GM21360 (cell line): ENCODE data around the gene MESP1.
A peak's percentile ranks its signal among the peaks of the same experiment; 100 is the strongest.
"Not testable (repeated sequence)": the region's sequence is repeated elsewhere in the genome, so short reads cannot be mapped to it uniquely, and the experiment has no call there.

Experiments
- ATAC-seq: cut with Tn5 transposase; IDR thresholded peaks from one replicate; pipeline ENCODE4 v1.9.1; 2021; ENCODE audit warnings: mild to moderate bottlenecking, moderate library complexity; ENCODE audit not compliant: unreplicated experiment

The MESP1 gene

GRCh38 chr15:89750560-89751542 is at the start of gene MESP1:
TSS of gene MESP1 (minus strand) at chr15:89751249. CDS start at chr15:89751231, 18 bp downstream.
- peak; percentile 92 for ATAC-seq

- ATAC-seq = no peak
Measured at GRCh38 chr15:89799918-89800498, 49.0 kb upstream of the MESP1 start.

DNA sequence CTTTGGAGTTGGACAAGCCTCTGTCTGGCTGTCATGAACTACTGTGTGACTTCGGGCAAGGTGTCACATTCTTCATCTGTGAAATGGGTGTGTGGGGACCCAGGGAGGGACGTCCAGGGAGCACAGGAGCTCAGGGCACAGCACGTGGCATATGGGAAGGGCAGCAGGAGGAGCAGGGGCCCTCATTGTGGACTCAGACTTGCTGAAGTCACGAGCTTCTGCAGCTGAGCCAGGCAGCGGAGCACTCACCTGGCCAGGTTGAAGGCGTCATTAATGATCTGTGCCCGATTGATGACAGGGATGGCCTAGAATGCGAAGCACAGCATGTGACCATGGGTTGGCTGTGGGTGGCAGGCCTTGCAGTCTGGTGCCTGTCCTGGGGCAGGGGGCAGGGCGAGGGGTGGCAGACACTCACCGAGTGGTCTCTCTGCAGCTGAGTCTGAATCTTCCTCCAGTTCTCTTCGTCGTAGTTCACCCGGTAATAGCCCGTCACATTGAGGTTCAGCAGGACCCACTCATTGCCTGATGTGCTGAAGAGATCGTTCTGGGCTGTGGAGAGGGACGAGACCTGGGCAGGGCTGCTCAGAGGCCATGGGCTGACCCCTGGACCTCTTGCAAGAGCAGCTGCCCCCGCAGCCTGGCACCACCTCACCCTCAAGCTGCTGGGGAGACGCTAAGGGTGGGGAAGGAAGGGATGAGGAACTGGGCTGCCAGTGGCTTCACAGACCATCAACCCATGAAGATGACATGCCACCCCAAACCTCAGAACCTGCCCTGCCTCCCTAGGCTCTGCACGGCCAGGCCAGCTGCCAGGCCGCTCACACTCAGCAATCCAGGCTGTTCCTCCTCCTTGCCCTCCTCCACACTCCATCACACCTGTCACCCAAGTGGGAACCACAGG is 48.2 kb upstream of the MESP1 start:
- ATAC-seq = no peak

- no peak for ATAC-seq
Measured at GRCh38 chr15:89797678-89798201, 46.7 kb upstream of the MESP1 start.

GRCh38 chr15:89795996-89796395 is 44.9 kb upstream of the MESP1 start:
- ATAC-seq = no peak

DNA sequence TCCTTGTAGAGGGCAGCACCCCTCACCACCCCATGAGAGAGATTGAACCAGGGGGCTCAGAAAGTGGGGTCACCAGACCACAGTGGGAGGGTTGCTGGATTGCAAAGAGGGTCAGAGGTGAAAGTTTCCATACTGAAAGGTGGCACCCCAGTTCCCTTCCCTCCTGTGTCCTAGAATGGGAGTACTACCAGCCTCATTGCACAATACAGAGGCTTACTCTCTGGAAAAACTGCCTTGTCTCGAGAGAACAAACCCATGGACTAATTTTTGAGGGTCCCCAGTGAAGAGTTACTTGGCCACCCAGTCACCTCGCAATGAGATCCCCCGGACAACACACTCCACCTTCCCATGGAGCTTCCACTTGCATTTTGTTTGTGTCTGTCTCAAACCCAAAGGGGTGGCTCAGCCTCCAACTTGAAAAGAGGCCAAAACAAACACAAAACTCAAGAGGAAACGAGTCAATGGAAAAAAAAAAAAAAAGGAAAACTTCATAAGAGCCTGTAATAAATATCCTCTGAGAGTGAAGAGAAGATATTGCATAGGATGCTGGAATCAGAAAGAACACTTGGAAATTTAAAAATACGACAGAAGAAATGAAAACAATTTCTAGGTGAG is 43.7 kb upstream of the MESP1 start:
- no peak for ATAC-seq

- ATAC-seq = no peak
Measured at GRCh38 chr15:89792106-89792805, 41.2 kb upstream of the MESP1 start.

GRCh38 chr15:89790661-89791060 is 39.6 kb upstream of the MESP1 start:
- no peak for ATAC-seq

- ATAC-seq = no peak
Measured at GRCh38 chr15:89790206-89790605, 39.2 kb upstream of the MESP1 start.

DNA sequence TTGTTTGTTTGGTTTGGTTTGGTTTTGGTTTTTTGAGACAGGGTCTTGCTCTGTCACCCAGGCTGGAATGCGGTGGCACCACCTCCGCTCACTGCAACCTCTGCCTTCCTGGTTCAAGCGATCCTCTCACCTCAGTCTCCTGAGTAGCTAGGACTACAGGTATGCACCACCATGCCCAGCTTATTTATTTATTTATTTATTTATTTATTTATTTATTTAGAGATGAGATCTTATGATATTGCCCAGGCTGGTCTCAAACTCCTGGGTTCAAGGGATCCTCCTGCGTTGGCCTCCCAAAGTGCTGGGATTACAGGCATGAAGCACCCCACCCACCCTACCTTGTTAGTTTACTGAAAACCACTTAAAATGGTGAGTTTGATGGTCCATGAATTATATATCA is 37.5 kb upstream of the MESP1 start:
- ATAC-seq = not testable (repeated sequence)

DNA sequence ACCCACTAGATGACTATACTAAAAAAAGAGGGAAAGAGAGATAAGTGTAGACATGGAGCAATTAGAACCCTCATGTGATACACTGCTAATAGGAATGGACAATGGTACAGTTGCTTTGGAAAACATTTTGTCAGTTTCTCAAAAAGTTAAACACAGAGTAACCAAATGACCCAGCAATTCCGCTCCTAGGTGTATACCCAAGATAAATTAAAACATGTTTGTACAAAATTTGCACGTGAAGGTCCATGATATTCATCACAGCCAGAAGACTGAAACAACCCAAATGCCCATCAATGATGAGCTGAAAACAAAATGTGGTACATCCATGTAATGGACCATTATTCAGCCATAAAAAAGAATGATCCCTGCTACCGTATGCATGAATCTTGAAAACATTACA is 36.9 kb upstream of the MESP1 start:
- ATAC-seq = no peak

- no peak for ATAC-seq
Measured at GRCh38 chr15:89785774-89786140, 34.7 kb upstream of the MESP1 start.

- no peak for ATAC-seq
Measured at GRCh38 chr15:89785064-89785773, 34.2 kb upstream of the MESP1 start.

- no peak for ATAC-seq
Measured at GRCh38 chr15:89784686-89784960, 33.6 kb upstream of the MESP1 start.

- ATAC-seq = no peak
Measured at GRCh38 chr15:89783861-89784685, 33.0 kb upstream of the MESP1 start.

DNA sequence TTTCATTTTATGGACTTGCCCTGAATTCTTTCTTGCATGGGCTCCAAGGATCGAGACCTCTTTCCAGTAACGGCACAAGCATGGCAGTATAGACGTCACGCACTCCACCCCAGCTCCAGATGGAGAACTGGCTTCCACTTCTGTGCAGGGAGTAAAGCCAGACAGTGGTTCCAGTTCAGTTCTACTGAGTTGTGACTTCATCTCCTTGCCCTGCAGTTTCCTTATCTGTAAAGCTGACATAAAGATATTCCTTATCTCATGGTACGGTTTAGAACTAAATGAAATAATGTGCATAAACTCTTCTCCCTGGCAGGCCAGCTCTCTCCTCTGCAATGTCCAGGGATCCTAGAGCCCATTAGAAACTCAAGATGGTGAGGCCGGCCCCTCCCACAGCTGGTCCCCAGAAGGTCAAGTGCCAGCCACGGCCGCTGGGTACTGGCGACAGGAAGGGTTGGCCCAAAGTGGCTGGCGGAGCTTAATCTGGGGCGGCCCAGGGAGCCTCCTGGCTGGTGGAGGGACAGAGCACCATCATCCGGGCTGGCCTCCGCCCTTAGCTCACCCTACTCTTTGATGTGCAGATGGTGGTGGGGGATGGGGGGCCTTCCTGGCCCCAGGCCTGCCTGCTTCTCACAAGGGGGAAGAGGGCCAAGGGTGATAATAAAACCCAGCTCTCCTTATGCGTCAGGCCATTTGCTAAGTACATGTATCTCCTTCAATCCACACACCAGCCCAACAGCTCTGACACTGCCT is 32.2 kb upstream of the MESP1 start:
- ATAC-seq = no peak

- ATAC-seq = not testable (repeated sequence)
Measured at GRCh38 chr15:89782619-89782950, 31.5 kb upstream of the MESP1 start.
